H1 (cell line): ENCODE results near the gene RELL1. TPM values are rescaled to one million over a fixed set of nuclear protein-coding genes. Genes with fewer than 3 reads are reported as not detected.

Experiments used
- CTCF ChIA-PET: fragments of 300-600 bp; sonication (Branson Sonifier 250); formaldehyde crosslinking; loops from one replicate; lab custom pipeline; 2021; ENCODE audit not compliant: partially characterized antibody; lab: Charles Lee
- POLR2A ChIA-PET: fragments of 300-600 bp; sonication (Branson Sonifier 250); formaldehyde crosslinking; loops from one replicate; lab custom pipeline; 2021; ENCODE audit warnings: inconsistent platforms; ENCODE audit not compliant: partially characterized antibody; lab: Charles Lee
- DNase-seq, 2 experiments: peaks; one replicate each; pipeline versions ENCODE4 v3.0.0 to v3.0.0-alpha.2; 2010 to 2022; ENCODE audit warnings: low spot score in 2 of 2, low read depth in 1 of 2, mixed read lengths in 1 of 2
- FAIRE-seq: peaks from 2 replicates; lab custom pipeline; 2011; peaks lifted over from hg19 to GRCh38; lab: Jason Lieb, UNC
- H2AFZ ChIP-seq: 2 replicates; pipeline ENCODE4 v1.8.1; 2012; ENCODE audit warnings: low read length, inconsistent platforms
- H2AK5ac ChIP-seq: 2 replicates; pipeline ENCODE4 v1.6.1; 2013; ENCODE audit warnings: low read depth, low read length
- H2BK120ac ChIP-seq: replicated peaks from 2 replicates; pipeline ENCODE3; 2013; ENCODE audit warnings: low read depth, low read length, inconsistent platforms
- H2BK12ac ChIP-seq: 2 replicates; pipeline ENCODE4 v1.6.1; 2013; ENCODE audit warnings: low read depth, low read length
- H2BK15ac ChIP-seq: 2 replicates; pipeline ENCODE4 v1.6.1; 2013; ENCODE audit warnings: low read length
- H2BK20ac ChIP-seq: 2 replicates; pipeline ENCODE4 v1.6.1; 2013; ENCODE audit warnings: low read length
- H2BK5ac ChIP-seq: 2 replicates; pipeline ENCODE4 v1.6.1; 2013; ENCODE audit warnings: low read depth, low read length
- H3K14ac ChIP-seq: 2 replicates; pipeline ENCODE4 v1.6.1; 2013; ENCODE audit warnings: inconsistent platforms; ENCODE audit not compliant: insufficient read length
- H3K18ac ChIP-seq: 2 replicates; pipeline ENCODE4 v1.6.1; 2013; ENCODE audit warnings: low read length; ENCODE audit errors: extremely low read depth
- H3K23ac ChIP-seq: 2 replicates; pipeline ENCODE4 v1.6.1; 2013; ENCODE audit warnings: inconsistent platforms; ENCODE audit not compliant: insufficient read length
- H3K23me2 ChIP-seq: 2 replicates; pipeline ENCODE4 v1.6.1; 2013; ENCODE audit warnings: low read depth, low read length
- H3K27ac ChIP-seq: 2 replicates; pipeline ENCODE4 v1.6.1; 2011; ENCODE audit warnings: low read depth, low read length, inconsistent platforms
- H3K27me3 ChIP-seq, 4 experiments: replicated peaks in 1 of 4; 1 replicate in 1 of 4; 2 replicates in 3 of 4; pipeline versions ENCODE4 v1.6.1 to v1.8.1; 2011 to 2013; ENCODE audit warnings: low read length in 3 of 4, mild to moderate bottlenecking in 3 of 4, inconsistent platforms in 2 of 4, mixed read lengths in 2 of 4, moderate library complexity in 1 of 4; ENCODE audit not compliant: control insufficient read depth in 3 of 4, insufficient read depth in 3 of 4; ENCODE audit errors: extremely low read depth in 1 of 4
- H3K36me3 ChIP-seq, 4 experiments: 2 replicates each; pipeline versions ENCODE4 v1.6.1 to v1.8.1; 2011 to 2013; ENCODE audit warnings: mild to moderate bottlenecking in 4 of 4, low read length in 3 of 4, moderate library complexity in 2 of 4, control low read depth in 1 of 4, inconsistent platforms in 1 of 4; ENCODE audit not compliant: insufficient read depth in 4 of 4, control insufficient read depth in 2 of 4
- H3K4ac ChIP-seq: replicated peaks from 2 replicates; pipeline ENCODE3; 2013; ENCODE audit warnings: low read length, low read depth, mixed read lengths, inconsistent platforms; ENCODE audit not compliant: insufficient read length
- H3K4me1 ChIP-seq, 4 experiments: replicated peaks in 1 of 4; 1 replicate in 1 of 4; 2 replicates in 3 of 4; pipeline versions ENCODE4 v1.6.1 to v1.8.1; 2011 to 2013; ENCODE audit warnings: low read length in 3 of 4, inconsistent platforms in 2 of 4, mixed read lengths in 1 of 4; ENCODE audit not compliant: insufficient read depth in 4 of 4, control insufficient read depth in 3 of 4
- H3K4me2 ChIP-seq, 2 experiments: 2 replicates each; pipeline versions ENCODE4 v1.6.1 to v1.8.1; 2011 to 2013; ENCODE audit warnings: low read depth in 2 of 2, low read length in 2 of 2, control low read depth in 1 of 2, inconsistent platforms in 1 of 2, mild to moderate bottlenecking in 1 of 2; ENCODE audit not compliant: insufficient read depth in 1 of 2
- H3K4me3 ChIP-seq, 4 experiments: fragments of 200-600, 300-600 bp in 1 of 4; sonication (generic), shearing (Covaris generic), sonication (Bioruptor Twin) in 1 of 4; 2 replicates each; pipeline versions ENCODE4 v1.5.1 to v1.8.1; 2011 to 2016; ENCODE audit warnings: low read length in 4 of 4, low read depth in 3 of 4, control low read depth in 2 of 4, inconsistent platforms in 2 of 4, mild to moderate bottlenecking in 2 of 4, mixed read lengths in 1 of 4, moderate library complexity in 1 of 4; ENCODE audit not compliant: insufficient read depth in 2 of 4; ENCODE audit errors: extremely low read depth in 1 of 4
- H3K56ac ChIP-seq: replicated peaks from 2 replicates; pipeline ENCODE3; 2013; ENCODE audit warnings: low read depth, mild to moderate bottlenecking, mixed read lengths, low read length, inconsistent platforms; ENCODE audit not compliant: insufficient read length
- H3K79me1 ChIP-seq: 2 replicates; pipeline ENCODE4 v1.6.1; 2013; ENCODE audit warnings: low read depth, low read length, control low read depth
- H3K79me2 ChIP-seq, 2 experiments: 2 replicates each; pipeline versions ENCODE4 v1.6.1 to v1.8.1; 2012 to 2013; ENCODE audit warnings: low read length in 2 of 2, mild to moderate bottlenecking in 2 of 2, inconsistent platforms in 1 of 2; ENCODE audit not compliant: insufficient read depth in 2 of 2, control insufficient read depth in 1 of 2
- H3K9ac ChIP-seq, 4 experiments: replicated peaks in 1 of 4; 1 replicate in 1 of 4; 2 replicates in 3 of 4; pipeline versions ENCODE4 v1.6.1 to v1.8.1; 2011 to 2013; ENCODE audit warnings: low read depth in 3 of 4, low read length in 3 of 4, control low read depth in 2 of 4, mild to moderate bottlenecking in 2 of 4, moderate library complexity in 2 of 4, inconsistent platforms in 1 of 4; ENCODE audit errors: extremely low read depth in 1 of 4
- H3K9me3 ChIP-seq, 2 experiments: 2 replicates each; pipeline versions ENCODE4 v1.6.1 to v1.8.1; 2012 to 2013; ENCODE audit warnings: mild to moderate bottlenecking in 2 of 2, moderate library complexity in 2 of 2, control low read depth in 1 of 2, inconsistent platforms in 1 of 2, low read depth in 1 of 2, low read length in 1 of 2, mixed read lengths in 1 of 2; ENCODE audit not compliant: insufficient read depth in 2 of 2
- H4K20me1 ChIP-seq, 2 experiments: replicated peaks in 1 of 2; 2 replicates each; pipeline versions ENCODE3 to v1.8.1; 2011 to 2013; ENCODE audit warnings: inconsistent platforms in 2 of 2, low read length in 2 of 2, mild to moderate bottlenecking in 1 of 2; ENCODE audit not compliant: insufficient read depth in 2 of 2, control insufficient read depth in 1 of 2
- H4K5ac ChIP-seq: 2 replicates; pipeline ENCODE4 v1.6.1; 2013; ENCODE audit warnings: low read length, low read depth, mixed read lengths, inconsistent platforms; ENCODE audit not compliant: insufficient read length
- H4K8ac ChIP-seq: 2 replicates; pipeline ENCODE4 v1.8.0; 2013; ENCODE audit warnings: mild to moderate bottlenecking, moderate library complexity, low read length, inconsistent platforms; ENCODE audit not compliant: insufficient read depth; ENCODE audit errors: extremely low read depth
- H4K91ac ChIP-seq: replicated peaks from 2 replicates; pipeline ENCODE3; 2013; ENCODE audit warnings: low read length, mixed read lengths, inconsistent platforms; ENCODE audit not compliant: insufficient read length
- NANOG ChIP-seq: IDR thresholded peaks from 2 replicates; pipeline ENCODE4 v1.6.1; 2011; ENCODE audit warnings: low read length, low read depth, mild to moderate bottlenecking, inconsistent platforms; ENCODE audit not compliant: insufficient read depth, poor library complexity, severe bottlenecking
- RXRA ChIP-seq: IDR thresholded peaks from 2 replicates; pipeline ENCODE4 v1.6.1; 2011; ENCODE audit warnings: low read depth, mild to moderate bottlenecking, low read length, moderate library complexity; ENCODE audit not compliant: insufficient read depth
- SIX5 ChIP-seq: IDR thresholded peaks from 2 replicates; pipeline ENCODE4 v1.6.1; 2011; ENCODE audit warnings: mild to moderate bottlenecking, low read depth, low read length
- TAF1 ChIP-seq: IDR thresholded peaks from 2 replicates; pipeline ENCODE4 v1.6.1; 2011; ENCODE audit warnings: mild to moderate bottlenecking, low read depth, low read length
- WGBS, 2 experiments: shearing (Covaris generic) in 1 of 2; methylation state at CpG; one replicate each; pipeline versions ENCODE4 v1.1.6 to v1.1.7; 2013 to 2015; ENCODE audit warnings: low lambda C conversion rate in 2 of 2, mixed read lengths in 2 of 2, inconsistent platforms in 1 of 2, low coverage in 1 of 2, missing lambda C conversion rate in 1 of 2; ENCODE audit not compliant: insufficient replicate concordance in 2 of 2, insufficient coverage in 1 of 2, insufficient read length in 1 of 2; ENCODE audit errors: extremely low coverage in 1 of 2, missing lambda C conversion rate in 1 of 2; 5-methylcytosine and 5-hydroxymethylcytosine counted together
- polyA plus RNA-seq, 7 experiments: library from polyadenylated mRNA; depleted of rRNA in 3 of 7; stranded (reverse) in 5 of 7; unstranded in 2 of 7; fragments of >200 nt in 5 of 7; fragments of 200-250 nt in 2 of 7; gene quantifications; 1 replicate in 5 of 7; 2 replicates in 1 of 7; 4 replicates in 1 of 7; pipeline versions ENCODE4 v1.2.1 to v1.2.3, GENCODE V29; 2011 to 2013; ENCODE audit warnings: missing spikeins in 2 of 7, mixed read lengths in 2 of 7
- total RNA-seq: library from RNA; stranded (reverse); fragmentation: NEBNext Ultra II Directional; extraction: Animal tissue kit (Norgen Biotek cat#: 25700); gene quantifications from 2 replicates; pipeline ENCODE4 v1.2.1, GENCODE V29; 2021
- TF ChIP-seq, protein P1 (sequence below): IDR thresholded peaks from 2 replicates; pipeline ENCODE4 v1.6.1; 2011; ENCODE audit warnings: low read length, improper control_type of control experiment

The RELL1 gene
- total and polyA plus RNA-seq, 2 of the 8 experiments (the other 6 are each of a cell fraction or from before 2014, with no cell fraction given): 2.1 to 14.1 TPM

DNA sequence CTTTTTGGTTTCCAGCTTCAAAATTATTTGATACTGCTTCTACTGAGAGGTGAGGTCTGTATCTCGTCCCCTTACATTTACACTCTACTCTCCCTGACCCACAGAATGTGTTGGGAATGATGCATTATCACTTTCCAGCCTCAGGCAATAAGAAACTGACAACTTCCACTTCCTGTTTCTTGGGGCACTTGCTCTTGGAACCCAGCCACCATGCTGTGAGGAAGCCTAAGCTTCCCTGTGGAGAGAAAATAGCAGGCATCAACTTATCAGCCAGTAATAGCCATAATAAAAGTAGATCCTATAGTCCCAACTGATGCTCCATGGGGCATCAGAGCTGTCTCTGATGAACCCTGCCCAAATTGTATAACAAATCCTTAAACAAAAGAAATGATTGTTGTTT, 32.6 kb downstream of the RELL1 start:
- H3K79me2 ChIP-seq: peaks cover 0 to 3% of the 10 kb centered on the region in 2 experiments; a peak in 1 of 4 replicates
- TF ChIP-seq RXRA (no peak), TAF1 (no peak), NANOG (peak; percentile 57), SIX5 (no peak)
- TF ChIP-seq, protein P1, sequence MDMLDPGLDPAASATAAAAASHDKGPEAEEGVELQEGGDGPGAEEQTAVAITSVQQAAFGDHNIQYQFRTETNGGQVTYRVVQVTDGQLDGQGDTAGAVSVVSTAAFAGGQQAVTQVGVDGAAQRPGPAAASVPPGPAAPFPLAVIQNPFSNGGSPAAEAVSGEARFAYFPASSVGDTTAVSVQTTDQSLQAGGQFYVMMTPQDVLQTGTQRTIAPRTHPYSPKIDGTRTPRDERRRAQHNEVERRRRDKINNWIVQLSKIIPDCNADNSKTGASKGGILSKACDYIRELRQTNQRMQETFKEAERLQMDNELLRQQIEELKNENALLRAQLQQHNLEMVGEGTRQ: no peak

More for the DNA sequence above, 32.6 kb downstream of the RELL1 start:
- WGBS, 2 experiments: 41% methylated on average over 1 of the region's 1 CpG; no CpG with 5 or more reads in 1 of the 2 experiments
- H3K36me3 ChIP-seq: peaks cover 0 to 4% (median 0%) of the 10 kb centered on the region in 4 experiments; a peak in 1 of 8 replicates
- H3K79me1 ChIP-seq: peaks cover 2% of the 10 kb centered on the region; the same call in 1 of the 2 replicates
- H3K18ac ChIP-seq: no peak overlapping the region
- H2BK15ac ChIP-seq: no peak overlapping the region
- H3K56ac ChIP-seq: no peak overlapping the region
- H4K5ac ChIP-seq: no peak overlapping the region
- H3K23ac ChIP-seq: no peak overlapping the region
- no peak overlapping the region for H3K9ac ChIP-seq
- H4K8ac ChIP-seq: no peak overlapping the region
- POLR2A ChIA-PET: interaction anchor here (0.6 to 1.1 kb wide), 2 partner anchors 9 to 1010 kb away, joined by 3 read pairs; no protein-coding TSS in a partner anchor
- H4K91ac ChIP-seq: no peak overlapping the region
- H3K4me3 ChIP-seq: no peak overlapping the region
- CTCF ChIA-PET: interaction anchor here (0.6 to 2.4 kb wide), 5 partner anchors 11 to 239 kb away, joined by 3 to 10 read pairs (median 4); no protein-coding TSS in a partner anchor
- no peaks in the 10 kb centered on the region; the same call in 1 of the 2 replicates for H3K23me2 ChIP-seq
- FAIRE-seq (peak; percentile 58), DNase-seq (no peak)
- no peaks in the 10 kb centered on the region; a peak in 1 of 7 replicates for H3K27me3 ChIP-seq
- H3K4ac ChIP-seq: no peak overlapping the region
- H2AFZ ChIP-seq: no peak overlapping the region
- peaks cover 6 to 7% of the 10 kb centered on the region in 2 experiments for H3K9me3 ChIP-seq
- no peak overlapping the region for H2BK12ac ChIP-seq
- H3K4me1 ChIP-seq: peaks cover 0 to 8% (median 6%) of the 10 kb centered on the region in 4 experiments; a peak in 4 of 7 replicates
- H2BK120ac ChIP-seq: no peak overlapping the region
- H3K4me2 ChIP-seq: no peak overlapping the region
- H2BK5ac ChIP-seq: no peak overlapping the region
- H2AK5ac ChIP-seq: no peak overlapping the region
- no peak overlapping the region for H2BK20ac ChIP-seq
- peaks cover 0 to 1% of the 10 kb centered on the region in 2 experiments for H4K20me1 ChIP-seq
- H3K14ac ChIP-seq: no peak overlapping the region
- no peak overlapping the region for H3K27ac ChIP-seq
